ENCODE results near the gene CFAP161. TPM values are rescaled to one million over a fixed set of nuclear protein-coding genes. Genes with fewer than 3 reads are reported as not detected.

CFAP161 gene
- total and polyA plus RNA-seq, 2 donors from 2014 or later, result 0.50 TPM; not detected in 1

DNA sequence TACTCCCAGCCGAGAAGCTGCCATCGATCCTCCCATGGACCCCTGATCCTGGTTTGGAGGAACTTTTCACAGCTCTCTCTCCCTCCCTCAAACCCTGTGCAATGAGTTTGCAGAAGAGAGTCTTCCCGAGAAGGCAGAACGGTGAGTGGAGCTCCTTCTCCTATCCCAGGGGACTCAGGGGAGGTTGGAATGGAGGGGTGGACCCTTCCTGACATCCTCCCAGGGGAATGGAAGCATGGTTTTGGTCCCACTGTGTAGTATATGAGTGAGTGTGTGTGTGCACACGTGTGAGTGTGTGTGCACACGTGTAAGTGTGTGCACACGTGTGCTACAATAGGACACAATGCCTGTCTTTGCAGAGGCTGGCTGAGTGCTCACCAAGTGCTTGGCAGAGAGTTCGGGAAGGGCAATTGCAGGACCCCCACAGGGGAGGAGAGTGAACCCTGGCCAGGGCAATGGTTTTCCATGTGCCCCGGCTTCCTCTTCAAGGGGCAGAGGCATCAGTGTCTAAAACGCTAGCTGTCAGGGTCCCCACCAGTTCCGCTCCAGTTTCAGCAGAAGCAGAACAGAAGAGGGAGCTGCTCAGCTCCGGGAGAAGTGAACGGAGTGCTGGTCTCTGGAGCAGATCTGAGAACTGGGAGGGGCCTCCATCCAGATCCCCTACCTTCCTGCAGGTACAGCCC, 48.8 kb downstream of the CFAP161 start:
- TF ChIP-seq, protein P1, sequence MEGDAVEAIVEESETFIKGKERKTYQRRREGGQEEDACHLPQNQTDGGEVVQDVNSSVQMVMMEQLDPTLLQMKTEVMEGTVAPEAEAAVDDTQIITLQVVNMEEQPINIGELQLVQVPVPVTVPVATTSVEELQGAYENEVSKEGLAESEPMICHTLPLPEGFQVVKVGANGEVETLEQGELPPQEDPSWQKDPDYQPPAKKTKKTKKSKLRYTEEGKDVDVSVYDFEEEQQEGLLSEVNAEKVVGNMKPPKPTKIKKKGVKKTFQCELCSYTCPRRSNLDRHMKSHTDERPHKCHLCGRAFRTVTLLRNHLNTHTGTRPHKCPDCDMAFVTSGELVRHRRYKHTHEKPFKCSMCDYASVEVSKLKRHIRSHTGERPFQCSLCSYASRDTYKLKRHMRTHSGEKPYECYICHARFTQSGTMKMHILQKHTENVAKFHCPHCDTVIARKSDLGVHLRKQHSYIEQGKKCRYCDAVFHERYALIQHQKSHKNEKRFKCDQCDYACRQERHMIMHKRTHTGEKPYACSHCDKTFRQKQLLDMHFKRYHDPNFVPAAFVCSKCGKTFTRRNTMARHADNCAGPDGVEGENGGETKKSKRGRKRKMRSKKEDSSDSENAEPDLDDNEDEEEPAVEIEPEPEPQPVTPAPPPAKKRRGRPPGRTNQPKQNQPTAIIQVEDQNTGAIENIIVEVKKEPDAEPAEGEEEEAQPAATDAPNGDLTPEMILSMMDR (IDR thresholded peaks at IDR 0.05; ENCODE audit: borderline replicate concordance, extremely low read depth, insufficient read depth), result no peak
- intact Hi-C loops (cut with DNase I), result no loop called here
- peak overlapping the region in 2 of 3 donors; percentile 34 to 46 for H3K4me3 ChIP-seq (ENCODE audit: low read length in 3 of 3)
- DNase-seq (no peak), FAIRE-seq (no peak)
- H3K36me3 ChIP-seq (ENCODE audit: control insufficient read depth in 2 of 3, insufficient read depth in 3 of 3, low read length in 3 of 3), result no peaks in the 10 kb centered on the region
- H3K4me1 ChIP-seq (ENCODE audit: control insufficient read depth in 2 of 3, insufficient read depth in 2 of 3, low read depth in 1 of 3, low read length in 3 of 3), result no peaks in the 10 kb centered on the region
- no peak overlapping the region for H3K9ac ChIP-seq (ENCODE audit: low read length in 3 of 3)
- H3K27me3 ChIP-seq (ENCODE audit: control insufficient read depth, insufficient read depth, low read length), result no peaks in the 10 kb centered on the region
- no peaks in the 10 kb centered on the region for H3K9me3 ChIP-seq (ENCODE audit: control insufficient read depth in 2 of 3, insufficient read depth in 1 of 3, low read length in 3 of 3)
- H3K27ac ChIP-seq (ENCODE audit: low read depth in 2 of 2, low read length in 2 of 2), result no peak overlapping the region

DNA sequence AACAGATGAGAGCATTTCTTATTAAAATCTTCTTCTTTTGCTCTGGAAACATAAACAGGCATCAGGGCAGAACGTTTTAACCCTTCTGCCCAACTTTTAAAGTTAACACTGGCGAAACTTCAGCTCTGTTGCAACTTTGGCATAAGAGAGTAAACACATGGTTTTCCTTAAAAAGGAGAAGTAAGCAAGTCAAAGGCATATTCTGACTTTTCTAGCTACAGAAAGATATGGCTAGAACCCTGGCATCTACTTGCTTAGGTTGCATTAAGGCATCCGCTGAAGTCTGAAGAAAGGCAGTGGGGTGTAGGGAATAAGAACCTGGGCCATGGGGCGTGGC, 49.3 kb downstream of the CFAP161 start:
- TF ChIP-seq, protein P1 (IDR thresholded peaks at IDR 0.05; ENCODE audit: borderline replicate concordance, extremely low read depth, insufficient read depth), result no peak
- intact Hi-C loops (cut with DNase I), result no loop called here
- Histone ChIP-seq H3K9ac (ENCODE audit: low read length in 3 of 3) (no peak overlapping the region), H3K27ac (ENCODE audit: low read depth in 2 of 2, low read length in 2 of 2) (no peak overlapping the region), H3K4me1 (ENCODE audit: control insufficient read depth in 2 of 3, insufficient read depth in 2 of 3, low read depth in 1 of 3, low read length in 3 of 3) (no peaks in the 10 kb centered on the region), H3K27me3 (ENCODE audit: control insufficient read depth, insufficient read depth, low read length) (no peaks in the 10 kb centered on the region), H3K4me3 (ENCODE audit: low read length in 3 of 3) (no peak overlapping the region), H3K9me3 (ENCODE audit: control insufficient read depth in 2 of 3, insufficient read depth in 1 of 3, low read length in 3 of 3) (no peaks in the 10 kb centered on the region), H3K36me3 (ENCODE audit: control insufficient read depth in 2 of 3, insufficient read depth in 3 of 3, low read length in 3 of 3) (no peaks in the 10 kb centered on the region)
- no peak for FAIRE-seq
- no peak for DNase-seq

DNA sequence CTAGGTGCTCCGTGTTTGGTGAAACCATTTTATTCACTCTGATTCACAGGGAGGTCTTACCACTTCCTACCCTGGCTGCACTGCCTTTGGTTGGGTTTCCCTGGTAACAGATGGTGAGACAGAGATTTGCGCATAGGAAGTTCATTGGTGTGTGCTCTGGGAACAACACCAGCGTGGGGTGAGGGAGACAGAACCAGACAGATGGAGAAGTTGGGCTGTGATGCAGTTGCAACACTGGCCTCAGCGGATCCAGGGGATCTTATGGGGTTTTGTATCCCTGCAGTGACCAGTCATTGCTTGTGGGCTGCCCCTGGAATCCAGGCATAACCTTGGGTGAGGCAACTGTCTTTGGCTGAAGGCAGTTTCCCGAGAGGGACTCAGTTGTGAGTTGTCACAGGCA, 50.1 kb downstream of the CFAP161 start:
- no peaks in the 10 kb centered on the region for H3K36me3 ChIP-seq (ENCODE audit: control insufficient read depth in 2 of 3, insufficient read depth in 3 of 3, low read length in 3 of 3)
- TF ChIP-seq, protein P1 (IDR thresholded peaks at IDR 0.05; ENCODE audit: borderline replicate concordance, extremely low read depth, insufficient read depth), result no peak
- H3K9ac ChIP-seq (ENCODE audit: low read length in 3 of 3), result no peak overlapping the region
- intact Hi-C loops (cut with DNase I), result no loop called here
- H3K27ac ChIP-seq (ENCODE audit: low read depth in 2 of 2, low read length in 2 of 2), result no peak overlapping the region
- DNase-seq (no peak), FAIRE-seq (no peak)
- H3K4me3 ChIP-seq (ENCODE audit: low read length in 3 of 3), result no peak overlapping the region
- H3K27me3 ChIP-seq (ENCODE audit: control insufficient read depth, insufficient read depth, low read length), result no peaks in the 10 kb centered on the region
- H3K4me1 ChIP-seq (ENCODE audit: control insufficient read depth in 2 of 3, insufficient read depth in 2 of 3, low read depth in 1 of 3, low read length in 3 of 3), result no peaks in the 10 kb centered on the region
- no peaks in the 10 kb centered on the region for H3K9me3 ChIP-seq (ENCODE audit: control insufficient read depth in 2 of 3, insufficient read depth in 1 of 3, low read length in 3 of 3)
